GM11168 (cell line): ENCODE data around the gene STX12.

Experiments
- in situ Hi-C: fragments of 300-500 bp; cut with MboI; formaldehyde crosslinking; loops from one replicate; pipeline ENCODE4 v1.12.0; 2022; ENCODE audit warnings: low sequenced_read_pairs; ENCODE audit not compliant: unreplicated experiment

Gene STX12

GRCh38 chr1:27772932-27773825 is at the start of gene STX12:
STX12 (plus strand) TSS chr1:27773219; CDS start chr1:27773308, 89 bp downstream.
- in situ Hi-C loops = no loop called here

GRCh38 chr1:27724961-27725373 is 48.1 kb upstream of the STX12 start:
- in situ Hi-C loops = no loop called here

- in situ Hi-C loops = no loop called here
Observed at GRCh38 chr1:27725374-27726172, 47.4 kb upstream of the STX12 start, which contains the start of gene FAM76A. FAM76A (plus strand) TSS chr1:27725961; CDS start chr1:27726081, 120 bp downstream.

- in situ Hi-C loops = no loop called here
Observed at GRCh38 chr1:27726173-27727044, 46.6 kb upstream of the STX12 start.

GRCh38 chr1:27727126-27727525 is 45.9 kb upstream of the STX12 start:
- in situ Hi-C loops = no loop called here

GRCh38 chr1:27736252-27736651 is 36.8 kb upstream of the STX12 start:
- in situ Hi-C loops = no loop called here

GRCh38 chr1:27741121-27741520 is 31.9 kb upstream of the STX12 start:
- in situ Hi-C loops = no loop called here

GRCh38 chr1:27744556-27744955 is 28.5 kb upstream of the STX12 start:
- in situ Hi-C loops = no loop called here

GRCh38 chr1:27745466-27745865 is 27.6 kb upstream of the STX12 start:
- in situ Hi-C loops = no loop called here

GRCh38 chr1:27752360-27752759 is 20.7 kb upstream of the STX12 start:
- in situ Hi-C loops = no loop called here

GRCh38 chr1:27755286-27755685 is 17.7 kb upstream of the STX12 start:
- in situ Hi-C loops = no loop called here

GRCh38 chr1:27755865-27756264 is 17.2 kb upstream of the STX12 start:
- in situ Hi-C loops = no loop called here

GRCh38 chr1:27759236-27759635 is 13.8 kb upstream of the STX12 start:
- in situ Hi-C loops = no loop called here

- in situ Hi-C loops = no loop called here
Observed at GRCh38 chr1:27760426-27760825, 12.6 kb upstream of the STX12 start.

GRCh38 chr1:27762033-27762432 is 11.0 kb upstream of the STX12 start:
- in situ Hi-C loops = no loop called here

- in situ Hi-C loops = no loop called here
Observed at GRCh38 chr1:27763358-27763757, 9.7 kb upstream of the STX12 start.

GRCh38 chr1:27770293-27770830 is 2.7 kb upstream of the STX12 start:
- in situ Hi-C loops = no loop called here

GRCh38 chr1:27772036-27772931 is 735 bp upstream of the STX12 start:
- in situ Hi-C loops = no loop called here
